Measurements from ENCODE around the gene NRF1. TPM values are rescaled to one million over a fixed set of nuclear protein-coding genes. Genes with fewer than 3 reads are reported as not detected.
A peak's percentile ranks its signal among the peaks of the same experiment; 100 is the strongest.

The NRF1 gene
- total RNA-seq, 1 experiment from 2014 or later, result 14.0 TPM

- ChIA-PET CTCF (no interaction called here), POLR2A (no interaction called here)
- TF ChIP-seq TCF7L2 (IDR thresholded peaks at IDR 0.05; ENCODE audit: low read depth, low read length), result no peak
- no peaks in the 10 kb centered on the region; the same call in 1 of the 2 replicates for H3K27me3 ChIP-seq (ENCODE audit: control insufficient read depth, insufficient read depth, low read length)
- BruUV-seq (replicated peaks), result no TSS peak
- H3K36me3 ChIP-seq (ENCODE audit: control insufficient read depth, insufficient read depth, low read length), result no peaks in the 10 kb centered on the region
- ATAC-seq, result 0 out of 2 replicates have a peak, but pooled peaks have one; percentile 17
- intact Hi-C loops (cut with micrococcal nuclease; ENCODE audit: unreplicated experiment), result no loop called here
- H3K4me3 ChIP-seq (ENCODE audit: low read depth in 2 of 2, low read length in 2 of 2), result no peak overlapping the region
- no peaks in the 10 kb centered on the region for H3K9me3 ChIP-seq (ENCODE audit: control insufficient read depth, insufficient read depth, low read depth, low read length)
- no peaks in the 10 kb centered on the region for H3K4me1 ChIP-seq (ENCODE audit: control insufficient read depth, insufficient read depth, low read length)
- H3K27ac ChIP-seq (ENCODE audit: low read length), result no peak overlapping the region
- DNase-seq (ENCODE audit: low read depth, low spot score), result no peak
- in situ Hi-C loops (cut with HindIII; ENCODE audit: low pct_unique_long_range_greater_than_20kb, low sequenced_read_pairs), result no loop called here
Observed at GRCh38 chr7:129569326-129569725, 42.2 kb upstream of the NRF1 start.

- POLR2A ChIA-PET, result no interaction called here
- TF ChIP-seq SIN3A (IDR thresholded peaks at IDR 0.05; ENCODE audit: borderline replicate concordance, insufficient read depth, low read depth, low read length) (no peak), POLR2AphosphoS5 (IDR thresholded peaks at IDR 0.05; ENCODE audit: low read depth, low read length) (no peak), REST (IDR thresholded peaks at IDR 0.05; ENCODE audit: insufficient read depth in 1 of 2, low read depth in 2 of 2, low read length in 1 of 2) (no peak), TCF7L2 (IDR thresholded peaks at IDR 0.05; ENCODE audit: low read depth, low read length) (no peak)
- TF ChIP-seq, protein P1, sequence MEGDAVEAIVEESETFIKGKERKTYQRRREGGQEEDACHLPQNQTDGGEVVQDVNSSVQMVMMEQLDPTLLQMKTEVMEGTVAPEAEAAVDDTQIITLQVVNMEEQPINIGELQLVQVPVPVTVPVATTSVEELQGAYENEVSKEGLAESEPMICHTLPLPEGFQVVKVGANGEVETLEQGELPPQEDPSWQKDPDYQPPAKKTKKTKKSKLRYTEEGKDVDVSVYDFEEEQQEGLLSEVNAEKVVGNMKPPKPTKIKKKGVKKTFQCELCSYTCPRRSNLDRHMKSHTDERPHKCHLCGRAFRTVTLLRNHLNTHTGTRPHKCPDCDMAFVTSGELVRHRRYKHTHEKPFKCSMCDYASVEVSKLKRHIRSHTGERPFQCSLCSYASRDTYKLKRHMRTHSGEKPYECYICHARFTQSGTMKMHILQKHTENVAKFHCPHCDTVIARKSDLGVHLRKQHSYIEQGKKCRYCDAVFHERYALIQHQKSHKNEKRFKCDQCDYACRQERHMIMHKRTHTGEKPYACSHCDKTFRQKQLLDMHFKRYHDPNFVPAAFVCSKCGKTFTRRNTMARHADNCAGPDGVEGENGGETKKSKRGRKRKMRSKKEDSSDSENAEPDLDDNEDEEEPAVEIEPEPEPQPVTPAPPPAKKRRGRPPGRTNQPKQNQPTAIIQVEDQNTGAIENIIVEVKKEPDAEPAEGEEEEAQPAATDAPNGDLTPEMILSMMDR (IDR thresholded peaks at IDR 0.05), result no peak
- no peaks in the 10 kb centered on the region; the same call in 1 of the 2 replicates for H3K27me3 ChIP-seq (ENCODE audit: control insufficient read depth, insufficient read depth, low read length)
- H3K36me3 ChIP-seq (ENCODE audit: control insufficient read depth, insufficient read depth, low read length), result no peaks in the 10 kb centered on the region
- H3K9me3 ChIP-seq (ENCODE audit: control insufficient read depth, insufficient read depth, low read depth, low read length), result no peaks in the 10 kb centered on the region
- CTCF ChIA-PET, result no interaction called here
- H3K4me3 ChIP-seq (ENCODE audit: low read depth in 2 of 2, low read length in 2 of 2), result no peak overlapping the region
- intact Hi-C loops (cut with micrococcal nuclease; ENCODE audit: unreplicated experiment), result no loop called here
- in situ Hi-C loops (cut with HindIII; ENCODE audit: low pct_unique_long_range_greater_than_20kb, low sequenced_read_pairs), result no loop called here
- H3K4me1 ChIP-seq (ENCODE audit: control insufficient read depth, insufficient read depth, low read length), result no peaks in the 10 kb centered on the region
- BruUV-seq (replicated peaks), result no TSS peak
- ATAC-seq (peak; percentile 70; the same call in 1 of the 2 replicates), DNase-seq (ENCODE audit: low read depth, low spot score) (peak; percentile 71)
- H3K27ac ChIP-seq (ENCODE audit: low read length), result no peak overlapping the region
Observed at GRCh38 chr7:129569811-129570215, 41.7 kb upstream of the NRF1 start.

- Histone ChIP-seq H3K27ac (ENCODE audit: low read length) (no peak overlapping the region), H3K4me3 (ENCODE audit: low read depth in 2 of 2, low read length in 2 of 2) (no peak overlapping the region), H3K36me3 (ENCODE audit: control insufficient read depth, insufficient read depth, low read length) (no peaks in the 10 kb centered on the region), H3K4me1 (ENCODE audit: control insufficient read depth, insufficient read depth, low read length) (no peaks in the 10 kb centered on the region), H3K27me3 (ENCODE audit: control insufficient read depth, insufficient read depth, low read length) (no peaks in the 10 kb centered on the region), H3K9me3 (ENCODE audit: control insufficient read depth, insufficient read depth, low read depth, low read length) (no peaks in the 10 kb centered on the region)
- no peak for ATAC-seq
- no peak for DNase-seq (ENCODE audit: low read depth, low spot score)
- POLR2A ChIA-PET, result no interaction called here
- in situ Hi-C loops (cut with HindIII; ENCODE audit: low pct_unique_long_range_greater_than_20kb, low sequenced_read_pairs), result no loop called here
- TF ChIP-seq, protein P1 (IDR thresholded peaks at IDR 0.05), result no peak
- no peak for TF ChIP-seq POLR2AphosphoS5 (IDR thresholded peaks at IDR 0.05; ENCODE audit: low read depth, low read length)
- no peak for TF ChIP-seq TCF7L2 (IDR thresholded peaks at IDR 0.05; ENCODE audit: low read depth, low read length)
- no peak for TF ChIP-seq SIN3A (IDR thresholded peaks at IDR 0.05; ENCODE audit: borderline replicate concordance, insufficient read depth, low read depth, low read length)
- TF ChIP-seq REST (IDR thresholded peaks at IDR 0.05; ENCODE audit: insufficient read depth in 1 of 2, low read depth in 2 of 2, low read length in 1 of 2), result no peak
- BruUV-seq (replicated peaks), result no TSS peak
- intact Hi-C loops (cut with micrococcal nuclease; ENCODE audit: unreplicated experiment), result no loop called here
- CTCF ChIA-PET, result no interaction called here
Observed at GRCh38 chr7:129571201-129571600, 40.3 kb upstream of the NRF1 start.
